SK-N-SH treated with all-trans-retinoic acid at 6 μM for 48 hours (cell line): ENCODE results near the gene GRM2.

Experiments used
- ATAC-seq: fragments of 200-7000 bp; cut with Tn5 transposase; 3 replicates; pipeline ENCODE4 v1.9.1; 2020; ENCODE audit warnings: mild to moderate bottlenecking, moderate library complexity
- ARNTL ChIP-seq: fragments of 450-650 bp; formaldehyde crosslinking; IDR thresholded peaks from 2 replicates; pipeline ENCODE4 v1.5.0; 2020; ENCODE audit warnings: low read depth, mild to moderate bottlenecking, moderate library complexity, borderline replicate concordance
- CSDC2 ChIP-seq: fragments of 250-450 bp; sonication (Bioruptor Pico); IDR thresholded peaks from 2 replicates; pipeline ENCODE4 v1.5.0; 2020; ENCODE audit warnings: mild to moderate bottlenecking, moderate library complexity
- CSRNP3 ChIP-seq: fragments of 250-450 bp; sonication (Bioruptor Pico); IDR thresholded peaks from 2 replicates; pipeline ENCODE4 v1.5.1; 2021; ENCODE audit warnings: mild to moderate bottlenecking, moderate library complexity
- GLIS3 ChIP-seq: fragments of 250-450 bp; sonication (Bioruptor Pico); IDR thresholded peaks from 2 replicates; pipeline ENCODE4 v1.5.0; 2020; ENCODE audit warnings: mild to moderate bottlenecking, moderate library complexity
- ISL1 ChIP-seq: fragments of 250-450 bp; sonication (Bioruptor Pico); IDR thresholded peaks from 2 replicates; pipeline ENCODE4 v2.1.2; 2022; ENCODE audit warnings: mild to moderate bottlenecking, moderate library complexity
- OSR1 ChIP-seq: fragments of 250-450 bp; sonication (Bioruptor Pico); IDR thresholded peaks from 2 replicates; pipeline ENCODE4 v1.8.0; 2022; ENCODE audit warnings: moderate library complexity, mild to moderate bottlenecking, inconsistent platforms
- PATZ1 ChIP-seq: fragments of 250-450 bp; sonication (Bioruptor Pico); IDR thresholded peaks from 2 replicates; pipeline ENCODE4 v1.8.0; 2020; ENCODE audit warnings: mild to moderate bottlenecking, moderate library complexity, borderline replicate concordance
- POU6F1 ChIP-seq: fragments of 250-450 bp; sonication (Bioruptor Pico); IDR thresholded peaks from 2 replicates; pipeline ENCODE4 v1.8.0; 2021; ENCODE audit warnings: low read depth, mild to moderate bottlenecking, moderate library complexity, borderline replicate concordance
- PPARA ChIP-seq: fragments of 250-450 bp; sonication (Bioruptor Pico); IDR thresholded peaks from 2 replicates; pipeline ENCODE4 v1.5.0; 2020; ENCODE audit warnings: mild to moderate bottlenecking, borderline replicate concordance
- RARB ChIP-seq: fragments of 250-450 bp; sonication (Bioruptor Pico); IDR thresholded peaks from 2 replicates; pipeline ENCODE4 v1.8.0; 2021; ENCODE audit warnings: mild to moderate bottlenecking, moderate library complexity
- SNAI2 ChIP-seq: fragments of 250-450 bp; sonication (Bioruptor Pico); IDR thresholded peaks from 2 replicates; pipeline ENCODE4 v1.5.0; 2020; ENCODE audit warnings: mild to moderate bottlenecking, moderate library complexity
- TCF4 ChIP-seq: fragments of 250-450 bp; sonication (Bioruptor Pico); IDR thresholded peaks from 2 replicates; pipeline ENCODE4 v1.8.0; 2021; ENCODE audit warnings: mild to moderate bottlenecking, moderate library complexity, borderline replicate concordance
- TOX ChIP-seq: fragments of 250-450 bp; sonication (Bioruptor Pico); IDR thresholded peaks from 2 replicates; pipeline ENCODE4 v1.8.0; 2021; ENCODE audit warnings: mild to moderate bottlenecking, moderate library complexity, borderline replicate concordance
- ZC3H10 ChIP-seq: fragments of 250-450 bp; sonication (Bioruptor Pico); IDR thresholded peaks from 2 replicates; pipeline ENCODE4 v1.5.1; 2021; ENCODE audit warnings: mild to moderate bottlenecking, moderate library complexity
- ZFP30 ChIP-seq: fragments of 450-650 bp; formaldehyde crosslinking; IDR thresholded peaks from 2 replicates; pipeline ENCODE4 v1.5.0; 2022; ENCODE audit warnings: mild to moderate bottlenecking, moderate library complexity
- ZNF565 ChIP-seq: fragments of 450-650 bp; formaldehyde crosslinking; conservative IDR thresholded peaks from 2 replicates; pipeline ENCODE4 v1.5.0; 2020; ENCODE audit warnings: low read depth, mild to moderate bottlenecking, moderate library complexity
- ZNF70 ChIP-seq: fragments of 450-650 bp; formaldehyde crosslinking; IDR thresholded peaks from 2 replicates; pipeline ENCODE4 v1.5.0; 2020; ENCODE audit warnings: mild to moderate bottlenecking, moderate library complexity
- ZNF8 ChIP-seq: fragments of 450-650 bp; formaldehyde crosslinking; IDR thresholded peaks from 2 replicates; pipeline ENCODE4 v1.5.0; 2020; ENCODE audit warnings: mild to moderate bottlenecking, moderate library complexity
- TF ChIP-seq, protein P1 (sequence below): fragments of 250-450 bp; sonication (Bioruptor Pico); IDR thresholded peaks from 2 replicates; pipeline ENCODE4 v1.5.0; 2020; ENCODE audit warnings: mild to moderate bottlenecking, moderate library complexity
- TF ChIP-seq, protein P2 (sequence below): fragments of 250-450 bp; sonication (Bioruptor Pico); IDR thresholded peaks from 2 replicates; pipeline ENCODE4 v1.5.1; 2020; ENCODE audit warnings: low read depth, mild to moderate bottlenecking, moderate library complexity

GRM2 gene

DNA sequence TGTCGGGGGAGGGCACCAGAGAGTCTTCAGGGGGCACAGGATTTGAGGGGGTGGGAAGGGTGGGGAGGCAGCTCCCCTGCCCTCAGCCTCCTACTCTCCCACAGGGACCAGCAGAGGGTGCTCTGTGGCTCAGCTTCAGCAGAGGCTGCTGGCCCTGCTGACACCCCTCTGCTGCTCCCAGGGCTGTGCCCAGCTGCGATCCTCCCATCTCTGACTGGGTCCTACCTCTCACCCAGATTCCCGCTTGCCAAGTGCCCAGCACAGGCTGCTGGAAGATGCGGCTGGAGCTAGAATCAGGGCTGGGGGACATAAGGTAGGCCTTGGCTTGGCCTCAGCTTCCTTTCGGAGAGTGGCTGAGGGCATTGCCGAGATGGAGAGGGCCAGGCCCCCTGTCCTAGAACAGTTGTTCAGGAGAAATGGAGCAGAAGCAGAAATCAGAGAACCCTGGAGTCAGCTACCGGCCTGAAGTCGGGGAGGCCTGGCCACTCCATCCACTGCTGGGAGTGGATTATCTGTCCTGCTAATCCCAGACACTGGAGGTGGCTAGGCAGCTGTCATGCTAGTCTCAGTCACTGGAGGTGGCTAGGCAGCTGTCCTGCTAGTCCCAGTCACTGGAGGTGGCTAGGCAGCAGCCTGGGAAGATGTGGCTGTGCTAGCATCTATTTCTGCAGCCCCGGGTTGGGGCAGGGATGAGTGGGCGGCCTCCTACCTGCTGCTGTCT, 3.9 kb downstream of the GRM2 start (continued):
- TF ChIP-seq, protein P1, sequence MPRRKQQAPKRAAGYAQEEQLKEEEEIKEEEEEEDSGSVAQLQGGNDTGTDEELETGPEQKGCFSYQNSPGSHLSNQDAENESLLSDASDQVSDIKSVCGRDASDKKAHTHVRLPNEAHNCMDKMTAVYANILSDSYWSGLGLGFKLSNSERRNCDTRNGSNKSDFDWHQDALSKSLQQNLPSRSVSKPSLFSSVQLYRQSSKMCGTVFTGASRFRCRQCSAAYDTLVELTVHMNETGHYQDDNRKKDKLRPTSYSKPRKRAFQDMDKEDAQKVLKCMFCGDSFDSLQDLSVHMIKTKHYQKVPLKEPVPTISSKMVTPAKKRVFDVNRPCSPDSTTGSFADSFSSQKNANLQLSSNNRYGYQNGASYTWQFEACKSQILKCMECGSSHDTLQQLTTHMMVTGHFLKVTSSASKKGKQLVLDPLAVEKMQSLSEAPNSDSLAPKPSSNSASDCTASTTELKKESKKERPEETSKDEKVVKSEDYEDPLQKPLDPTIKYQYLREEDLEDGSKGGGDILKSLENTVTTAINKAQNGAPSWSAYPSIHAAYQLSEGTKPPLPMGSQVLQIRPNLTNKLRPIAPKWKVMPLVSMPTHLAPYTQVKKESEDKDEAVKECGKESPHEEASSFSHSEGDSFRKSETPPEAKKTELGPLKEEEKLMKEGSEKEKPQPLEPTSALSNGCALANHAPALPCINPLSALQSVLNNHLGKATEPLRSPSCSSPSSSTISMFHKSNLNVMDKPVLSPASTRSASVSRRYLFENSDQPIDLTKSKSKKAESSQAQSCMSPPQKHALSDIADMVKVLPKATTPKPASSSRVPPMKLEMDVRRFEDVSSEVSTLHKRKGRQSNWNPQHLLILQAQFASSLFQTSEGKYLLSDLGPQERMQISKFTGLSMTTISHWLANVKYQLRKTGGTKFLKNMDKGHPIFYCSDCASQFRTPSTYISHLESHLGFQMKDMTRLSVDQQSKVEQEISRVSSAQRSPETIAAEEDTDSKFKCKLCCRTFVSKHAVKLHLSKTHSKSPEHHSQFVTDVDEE: no peak

DNA sequence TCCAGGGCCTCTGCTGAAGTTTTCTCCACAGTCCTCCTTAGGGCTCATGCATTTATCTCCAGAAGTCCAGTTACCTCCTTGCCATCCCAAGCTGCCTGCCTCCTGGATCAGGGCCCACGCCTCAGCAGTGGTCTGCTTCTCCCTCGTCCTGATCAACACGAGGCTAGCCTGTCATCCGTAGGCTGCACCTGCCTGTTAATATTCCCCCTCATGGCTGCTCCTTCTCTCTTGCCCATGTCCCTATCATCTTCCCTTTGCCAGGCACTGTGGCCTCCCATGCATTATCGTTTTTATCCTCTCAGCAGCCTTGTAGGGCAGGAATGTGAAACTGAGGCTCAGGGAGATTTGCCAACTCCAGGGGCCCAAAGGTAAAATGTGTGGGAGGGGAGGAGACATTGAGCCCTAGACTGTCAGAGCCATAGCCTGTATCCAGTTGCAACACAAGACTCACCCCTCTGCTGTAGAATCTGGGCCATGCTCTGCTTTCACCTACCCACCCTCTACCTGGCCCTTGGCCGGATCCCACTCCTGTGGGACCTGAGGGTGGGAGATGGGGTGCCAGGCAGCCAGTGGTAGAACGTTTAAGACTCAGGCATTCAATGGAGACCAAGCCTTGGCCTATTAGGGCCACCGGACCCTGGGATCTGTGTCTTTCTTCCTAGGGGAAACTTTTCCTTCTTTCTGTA, 4.6 kb downstream of the GRM2 start:
- TF ChIP-seq GLIS3 (CRISPR knock-in tag) (no peak), PPARA (CRISPR knock-in tag) (no peak), RARB (CRISPR knock-in tag) (no peak), TOX (CRISPR knock-in tag) (no peak), CSDC2 (no peak), ZNF70 (CRISPR knock-in tag) (no peak), ISL1 (CRISPR knock-in tag) (no peak)
- TF ChIP-seq, protein P1: no peak
- TF ChIP-seq, protein P2, sequence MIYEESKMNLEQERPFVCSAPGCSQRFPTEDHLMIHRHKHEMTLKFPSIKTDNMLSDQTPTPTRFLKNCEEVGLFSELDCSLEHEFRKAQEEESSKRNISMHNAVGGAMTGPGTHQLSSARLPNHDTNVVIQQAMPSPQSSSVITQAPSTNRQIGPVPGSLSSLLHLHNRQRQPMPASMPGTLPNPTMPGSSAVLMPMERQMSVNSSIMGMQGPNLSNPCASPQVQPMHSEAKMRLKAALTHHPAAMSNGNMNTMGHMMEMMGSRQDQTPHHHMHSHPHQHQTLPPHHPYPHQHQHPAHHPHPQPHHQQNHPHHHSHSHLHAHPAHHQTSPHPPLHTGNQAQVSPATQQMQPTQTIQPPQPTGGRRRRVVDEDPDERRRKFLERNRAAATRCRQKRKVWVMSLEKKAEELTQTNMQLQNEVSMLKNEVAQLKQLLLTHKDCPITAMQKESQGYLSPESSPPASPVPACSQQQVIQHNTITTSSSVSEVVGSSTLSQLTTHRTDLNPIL (CRISPR knock-in tag): no peak
- no peak for ATAC-seq

GRCh38 chr3:51712038-51712420, 5.2 kb downstream of the GRM2 start:
- ATAC-seq: no peak
- TF ChIP-seq PATZ1 (CRISPR knock-in tag): no peak
- no peak for TF ChIP-seq ZNF565 (CRISPR knock-in tag)
- no peak for TF ChIP-seq TCF4
- no peak for TF ChIP-seq RARB (CRISPR knock-in tag)
- TF ChIP-seq TOX (CRISPR knock-in tag): no peak
- TF ChIP-seq ISL1 (CRISPR knock-in tag): no peak

GRCh38 chr3:51712511-51712931, 5.7 kb downstream of the GRM2 start:
- no peak for ATAC-seq
- no peak for TF ChIP-seq ZFP30
- TF ChIP-seq TOX (CRISPR knock-in tag): no peak
- TF ChIP-seq POU6F1 (CRISPR knock-in tag): no peak
- TF ChIP-seq, protein P1: no peak
- TF ChIP-seq CSDC2: no peak
- no peak for TF ChIP-seq ZC3H10 (CRISPR knock-in tag)
- TF ChIP-seq SNAI2 (CRISPR knock-in tag): no peak
- no peak for TF ChIP-seq OSR1 (CRISPR knock-in tag)
- no peak for TF ChIP-seq CSRNP3
- TF ChIP-seq ZNF8 (CRISPR knock-in tag): no peak
- TF ChIP-seq ARNTL (CRISPR knock-in tag): no peak
